Activated CD4-positive, alpha-beta T cell treated with anti-CD3 and anti-CD28 coated beads, Interleukin-2, amount 10 ng/mL, durations not matched to agents 24 days and 14 days (primary cell): Measurements from ENCODE around the gene USP7. TPM values are rescaled to one million over a fixed set of nuclear protein-coding genes. Genes with fewer than 3 reads are reported as not detected.
A peak's percentile ranks its signal among the peaks of the same experiment; 100 is the strongest.

Experiments used
- DNase-seq: peaks from one replicate; pipeline ENCODE4 v3.0.0; 2022
- H3K27ac Mint-ChIP-seq: one replicate; pipeline ENCODE4 v1.8.0; 2022; ENCODE audit warnings: mild to moderate bottlenecking, mixed read lengths
- H3K27me3 Mint-ChIP-seq: one replicate; pipeline ENCODE4 v1.8.0; 2022; ENCODE audit warnings: mixed read lengths
- H3K36me3 Mint-ChIP-seq: one replicate; pipeline ENCODE4 v1.8.0; 2022; ENCODE audit warnings: low read depth, mild to moderate bottlenecking, mixed read lengths
- H3K4me1 Mint-ChIP-seq: one replicate; pipeline ENCODE4 v1.8.0; 2021; ENCODE audit warnings: mixed read lengths
- H3K4me3 Mint-ChIP-seq: one replicate; pipeline ENCODE4 v1.8.0; 2022; ENCODE audit warnings: mild to moderate bottlenecking, moderate library complexity, mixed read lengths
- H3K9me3 Mint-ChIP-seq: one replicate; pipeline ENCODE4 v1.8.0; 2021; ENCODE audit warnings: mixed read lengths
- intact Hi-C: fragments of 100-400 bp; cut with micrococcal nuclease; formaldehyde crosslinking; loops from one replicate; pipeline ENCODE4 v1.15.1; 2023
- total RNA-seq: library from RNA; stranded (reverse); gene quantifications from 2 replicates; pipeline ENCODE4 v1.2.3, GENCODE V29; 2022

Gene USP7
- total RNA-seq, 1 donor from 2014 or later = 186 TPM

DNA sequence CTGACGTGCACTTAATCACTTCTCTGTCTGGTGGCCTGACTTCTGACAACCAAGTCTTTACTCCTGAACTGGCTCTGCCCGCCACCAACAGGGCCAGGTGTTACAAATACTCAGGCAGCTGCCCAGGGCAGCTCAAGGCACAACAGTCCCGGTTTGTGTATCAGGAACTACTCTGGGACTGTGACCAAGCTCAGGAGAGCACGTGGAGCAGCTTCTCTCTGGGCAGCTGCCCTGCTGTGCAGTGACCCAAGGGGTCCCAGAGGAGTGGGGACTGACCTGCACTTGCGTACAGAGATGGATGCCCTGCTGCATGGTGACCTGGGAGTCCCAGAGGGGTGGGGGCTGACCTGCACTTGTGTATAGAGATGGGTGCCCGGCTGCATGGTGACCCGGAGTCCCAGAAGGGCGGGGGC, 59.7 kb downstream of the USP7 start:
- intact Hi-C loops = loop anchor here (2.0 kb wide), 1 partner anchor 231 kb away; no protein-coding TSS in a partner anchor
- Mint-ChIP-seq H3K36me3 (peaks cover 80% of the 10 kb centered on the region), H3K4me3 (no peak overlapping the region), H3K9me3 (no peaks in the 10 kb centered on the region), H3K27ac (no peak overlapping the region), H3K27me3 (no peaks in the 10 kb centered on the region), H3K4me1 (peaks cover 4% of the 10 kb centered on the region)
- no peak for DNase-seq

DNA sequence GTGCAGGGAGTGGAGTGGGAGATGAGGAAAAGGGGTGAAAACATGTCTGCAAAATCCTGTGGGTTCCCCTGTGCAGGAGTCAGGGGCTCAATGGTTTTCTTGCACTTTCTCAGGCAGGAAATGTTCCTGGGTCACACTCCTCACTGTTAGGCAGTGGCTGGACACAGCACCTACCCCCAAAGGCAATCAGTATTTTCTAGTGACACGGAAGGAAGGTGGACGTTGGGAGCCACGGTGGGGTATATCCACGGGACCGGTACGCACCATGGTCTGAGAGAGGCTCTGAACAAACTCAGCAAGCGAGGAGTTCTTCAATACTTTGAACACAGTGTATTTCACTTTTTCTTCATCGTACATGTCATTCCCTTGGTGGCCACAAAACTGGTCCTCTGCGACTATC, 60.7 kb downstream of the USP7 start:
- H3K27me3 Mint-ChIP-seq = no peaks in the 10 kb centered on the region
- no peaks in the 10 kb centered on the region for H3K9me3 Mint-ChIP-seq
- no peak for DNase-seq
- no peak overlapping the region for H3K27ac Mint-ChIP-seq
- intact Hi-C loops = no loop called here
- peaks cover 84% of the 10 kb centered on the region for H3K36me3 Mint-ChIP-seq
- no peaks in the 10 kb centered on the region for H3K4me1 Mint-ChIP-seq
- no peak overlapping the region for H3K4me3 Mint-ChIP-seq

GRCh38 chr16:8901320-8901861, 62.3 kb downstream of the USP7 start:
- peaks cover 88% of the 10 kb centered on the region for H3K36me3 Mint-ChIP-seq
- intact Hi-C loops = no loop called here

GRCh38 chr16:8900343-8900742, 63.4 kb downstream of the USP7 start:
- Mint-ChIP-seq H3K4me3 (no peak overlapping the region), H3K9me3 (no peaks in the 10 kb centered on the region), H3K4me1 (no peaks in the 10 kb centered on the region), H3K27ac (no peak overlapping the region), H3K36me3 (peaks cover 85% of the 10 kb centered on the region), H3K27me3 (no peaks in the 10 kb centered on the region)
- intact Hi-C loops = no loop called here
- DNase-seq = no peak

More at GRCh38 chr16:8901320-8901861, 62.3 kb downstream of the USP7 start:
- Mint-ChIP-seq H3K9me3 (no peaks in the 10 kb centered on the region), H3K4me3 (no peak overlapping the region), H3K27me3 (no peaks in the 10 kb centered on the region), H3K4me1 (no peaks in the 10 kb centered on the region), H3K27ac (no peak overlapping the region)
- DNase-seq = no peak

- no peak overlapping the region for H3K4me3 Mint-ChIP-seq
- no peaks in the 10 kb centered on the region for H3K4me1 Mint-ChIP-seq
- no peaks in the 10 kb centered on the region for H3K9me3 Mint-ChIP-seq
- no peaks in the 10 kb centered on the region for H3K27me3 Mint-ChIP-seq
- intact Hi-C loops = loop anchor here (5.0 kb wide), 1 partner anchor 37 kb away; no protein-coding TSS in a partner anchor
- peaks cover 86% of the 10 kb centered on the region for H3K36me3 Mint-ChIP-seq
- no peak for DNase-seq
- no peak overlapping the region for H3K27ac Mint-ChIP-seq
These were observed 63.9 kb downstream of the USP7 start for GRCh38 chr16:8899709-8900317.

DNA sequence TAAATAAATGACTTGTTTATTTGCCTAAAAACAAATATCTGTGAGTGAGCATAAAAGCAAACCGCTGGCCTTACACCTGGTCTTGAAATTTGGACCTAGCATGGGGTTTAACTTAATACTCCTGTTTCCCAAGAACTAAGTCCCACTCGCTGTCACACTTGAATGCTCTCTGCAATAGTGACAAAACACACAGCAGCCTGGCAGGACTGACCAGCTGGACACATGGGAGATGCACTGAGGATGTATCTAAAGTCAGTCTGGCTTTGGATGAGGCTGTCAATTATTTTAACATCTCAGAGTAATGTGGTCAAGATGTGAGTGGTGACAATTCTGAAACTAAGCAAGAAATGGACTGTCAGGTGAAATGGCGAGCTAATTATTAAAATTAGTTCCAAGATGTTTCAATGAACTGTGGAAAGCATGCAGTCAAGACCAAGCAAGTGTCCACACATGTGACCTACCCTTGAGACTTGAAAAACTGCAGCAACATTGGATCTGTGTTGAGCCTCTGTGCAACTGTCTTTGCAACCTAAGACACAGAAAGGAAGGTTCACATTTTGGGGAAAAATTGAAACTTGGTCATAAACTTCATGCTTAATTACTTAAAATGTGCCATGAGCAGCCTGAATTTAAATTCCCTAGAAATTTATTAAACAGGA, 64.9 kb downstream of the USP7 start:
- Mint-ChIP-seq H3K4me3 (no peak overlapping the region), H3K27ac (no peak overlapping the region), H3K36me3 (peaks cover 88% of the 10 kb centered on the region), H3K27me3 (no peaks in the 10 kb centered on the region), H3K9me3 (no peaks in the 10 kb centered on the region), H3K4me1 (no peaks in the 10 kb centered on the region)
- intact Hi-C loops = loop anchor here (5.0 kb wide), 1 partner anchor 39 kb away; no protein-coding TSS in a partner anchor
- no peak for DNase-seq

GRCh38 chr16:8894736-8895334, 68.9 kb downstream of the USP7 start:
- DNase-seq = no peak
- Mint-ChIP-seq H3K9me3 (no peaks in the 10 kb centered on the region), H3K27ac (no peak overlapping the region), H3K4me3 (no peak overlapping the region), H3K27me3 (no peaks in the 10 kb centered on the region), H3K4me1 (peaks cover 3% of the 10 kb centered on the region), H3K36me3 (peaks cover 90% of the 10 kb centered on the region)
- intact Hi-C loops = loop anchor here (5.0 kb wide), 1 partner anchor 42 kb away; no protein-coding TSS in a partner anchor

GRCh38 chr16:8893976-8894690, 69.6 kb downstream of the USP7 start:
- DNase-seq = no peak
- H3K27me3 Mint-ChIP-seq = no peaks in the 10 kb centered on the region
- H3K27ac Mint-ChIP-seq = no peak overlapping the region
- no peaks in the 10 kb centered on the region for H3K9me3 Mint-ChIP-seq
- H3K4me3 Mint-ChIP-seq = no peak overlapping the region
- intact Hi-C loops = no loop called here
- peaks cover 83% of the 10 kb centered on the region for H3K36me3 Mint-ChIP-seq
- H3K4me1 Mint-ChIP-seq = peaks cover 3% of the 10 kb centered on the region

DNA sequence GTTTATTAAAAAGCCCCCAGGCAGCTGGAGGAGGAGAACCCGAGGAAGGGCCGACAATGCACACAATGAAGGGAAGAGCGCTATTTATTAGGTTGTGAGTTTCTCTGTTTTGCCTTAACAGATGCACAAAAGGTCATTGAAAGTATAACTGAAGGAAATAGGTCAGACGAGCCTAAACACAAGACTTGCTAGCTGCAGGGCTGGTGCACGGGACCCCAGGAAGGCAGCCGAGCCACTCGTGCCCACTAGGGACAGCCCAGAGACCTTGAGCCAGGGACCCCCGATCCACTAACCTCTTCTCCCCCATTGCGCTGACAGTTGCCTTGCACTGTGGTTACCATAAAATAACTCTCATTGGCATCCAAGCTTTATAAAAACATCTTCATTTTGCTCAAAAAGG, 70.3 kb downstream of the USP7 start:
- Mint-ChIP-seq H3K4me1 (peaks cover 3% of the 10 kb centered on the region), H3K27ac (peak overlapping the region; percentile 13)

DNA sequence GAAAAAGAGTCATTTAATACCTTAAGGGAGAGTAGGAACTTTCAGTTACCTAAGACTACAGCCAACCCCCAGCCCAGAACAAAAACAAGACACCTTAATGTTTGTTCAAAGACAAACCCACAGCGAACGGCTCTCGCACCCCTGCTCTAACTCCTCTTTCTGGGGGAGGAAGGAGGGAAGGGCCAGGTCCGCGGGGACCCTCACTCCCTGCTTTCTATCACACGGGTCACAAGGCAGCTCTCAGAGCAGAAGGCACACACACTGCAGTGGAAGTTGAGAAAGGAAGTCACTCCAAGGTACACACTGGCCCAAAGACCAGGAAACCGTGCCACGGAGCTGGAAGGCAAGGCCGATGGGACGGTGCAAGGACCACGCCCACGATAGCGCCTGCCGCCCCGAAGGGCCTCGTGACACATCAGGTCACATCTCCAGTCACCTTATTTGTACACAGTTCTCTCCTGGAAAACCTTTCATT, 71.6 kb downstream of the USP7 start:
- H3K27ac Mint-ChIP-seq = no peak overlapping the region
- H3K9me3 Mint-ChIP-seq = no peaks in the 10 kb centered on the region
- H3K36me3 Mint-ChIP-seq = peaks cover 68% of the 10 kb centered on the region
- DNase-seq = no peak
- H3K4me3 Mint-ChIP-seq = no peak overlapping the region
- peaks cover 3% of the 10 kb centered on the region for H3K4me1 Mint-ChIP-seq
- intact Hi-C loops = no loop called here
- H3K27me3 Mint-ChIP-seq = no peaks in the 10 kb centered on the region

More for the DNA sequence above, 70.3 kb downstream of the USP7 start:
- no peaks in the 10 kb centered on the region for H3K27me3 Mint-ChIP-seq
- H3K4me3 Mint-ChIP-seq = no peak overlapping the region
- H3K9me3 Mint-ChIP-seq = no peaks in the 10 kb centered on the region
- peaks cover 76% of the 10 kb centered on the region for H3K36me3 Mint-ChIP-seq
- no peak for DNase-seq
- intact Hi-C loops = no loop called here

GRCh38 chr16:8890549-8890921, 73.2 kb downstream of the USP7 start:
- Mint-ChIP-seq H3K9me3 (no peaks in the 10 kb centered on the region), H3K4me3 (no peak overlapping the region), H3K27me3 (no peaks in the 10 kb centered on the region), H3K27ac (no peak overlapping the region), H3K4me1 (peaks cover 3% of the 10 kb centered on the region), H3K36me3 (peaks cover 59% of the 10 kb centered on the region)
- no peak for DNase-seq
- intact Hi-C loops = no loop called here

- Mint-ChIP-seq H3K9me3 (no peaks in the 10 kb centered on the region), H3K4me1 (peaks cover 3% of the 10 kb centered on the region), H3K4me3 (no peak overlapping the region), H3K27ac (no peak overlapping the region), H3K36me3 (peaks cover 54% of the 10 kb centered on the region), H3K27me3 (peaks cover 2% of the 10 kb centered on the region)
- intact Hi-C loops = no loop called here
- DNase-seq = no peak
These were observed 73.7 kb downstream of the USP7 start for GRCh38 chr16:8889893-8890548.
